Ascending aorta (tissue), 2 donors: ENCODE measurements around the gene PDGFA. TPM values are rescaled to one million over a fixed set of nuclear protein-coding genes. Genes with fewer than 3 reads are reported as not detected.

Experiments used
- DNase-seq, 2 donors: peaks; one replicate each; pipeline ENCODE4 v3.0.0-alpha.2; 2019; ENCODE audit warnings: low spot score in 2 of 2
- H3K27ac ChIP-seq, 2 donors: fragments of 200-600 bp; sonication (generic); one replicate each; pipeline ENCODE4 v1.5.1; 2016 to 2017; ENCODE audit warnings: mild to moderate bottlenecking in 1 of 2
- H3K27me3 ChIP-seq: fragments of 200-600 bp; sonication (generic); one replicate; pipeline ENCODE4 v1.5.1; 2017
- H3K36me3 ChIP-seq, 2 donors: fragments of 200-600 bp; sonication (generic); one replicate each; pipeline ENCODE4 v1.5.1; 2016
- H3K4me1 ChIP-seq, 2 donors: fragments of 200-600 bp; sonication (generic); one replicate each; pipeline ENCODE4 v1.5.1; 2016 to 2017; ENCODE audit warnings: mild to moderate bottlenecking in 1 of 2
- H3K4me3 ChIP-seq, 2 donors: fragments of 200-600 bp; sonication (generic); one replicate each; pipeline ENCODE4 v1.5.1; 2016 to 2017; ENCODE audit warnings: mild to moderate bottlenecking in 1 of 2
- H3K9me3 ChIP-seq, 2 donors: fragments of 200-600 bp; sonication (generic); one replicate each; pipeline ENCODE4 v1.5.1; 2016
- CTCF ChIP-seq, 3 experiments: fragments of 200-600 bp in 2 of 3; fragments of 450-650 bp in 1 of 3; sonication (generic) in 2 of 3; IDR thresholded peaks; one replicate each; pipeline ENCODE4 v1.5.1; 2016 to 2019; ENCODE audit warnings: antibody characterized with exemption in 3 of 3, mild to moderate bottlenecking in 1 of 3, moderate library complexity in 1 of 3
- intact Hi-C: fragments of 100-400 bp; cut with DNase I; formaldehyde crosslinking; loops from one replicate; pipeline ENCODE4 v1.15.1; 2023
- total RNA-seq: library from RNA; depleted of rRNA; stranded (reverse); fragments of >200 nt; gene quantifications from one replicate; pipeline ENCODE4 v1.1.0, GENCODE V29; 2016

Gene PDGFA
- total RNA-seq, 1 donor from 2014 or later: 349 TPM

GRCh38 chr7:534959-535358 lies 15.3 kb upstream of the PDGFA start:
- Histone ChIP-seq H3K27ac (no peak overlapping the region), H3K4me1 (peaks cover 11 to 22% of the 10 kb centered on the region in 2 donors), H3K9me3 (no peaks in the 10 kb centered on the region), H3K27me3 (no peaks in the 10 kb centered on the region), H3K36me3 (no peaks in the 10 kb centered on the region), H3K4me3 (no peak overlapping the region)
- TF ChIP-seq CTCF (IDR thresholded peaks at IDR 0.05): no peak
- intact Hi-C loops: no loop called here
- DNase-seq: no peak

GRCh38 chr7:534075-534474 lies 14.4 kb upstream of the PDGFA start:
- DNase-seq: no peak
- no peaks in the 10 kb centered on the region for H3K9me3 ChIP-seq
- H3K27me3 ChIP-seq: no peaks in the 10 kb centered on the region
- no peaks in the 10 kb centered on the region for H3K36me3 ChIP-seq
- TF ChIP-seq CTCF (IDR thresholded peaks at IDR 0.05): no peak
- H3K4me3 ChIP-seq: no peak overlapping the region
- H3K27ac ChIP-seq: no peak overlapping the region
- H3K4me1 ChIP-seq: peaks cover 11 to 15% of the 10 kb centered on the region in 2 donors
- intact Hi-C loops: no loop called here

GRCh38 chr7:533266-533665 lies 13.6 kb upstream of the PDGFA start:
- intact Hi-C loops: no loop called here
- peaks cover 4 to 8% of the 10 kb centered on the region in 2 donors for H3K4me1 ChIP-seq
- TF ChIP-seq CTCF (IDR thresholded peaks at IDR 0.05): no peak

GRCh38 chr7:532379-533143 lies 12.9 kb upstream of the PDGFA start:
- H3K27ac ChIP-seq: no peak overlapping the region
- no peaks in the 10 kb centered on the region for H3K36me3 ChIP-seq
- no peak for DNase-seq
- no peak for TF ChIP-seq CTCF (IDR thresholded peaks at IDR 0.05)
- H3K9me3 ChIP-seq: no peaks in the 10 kb centered on the region
- peaks cover 0 to 2% of the 10 kb centered on the region in 2 donors for H3K4me1 ChIP-seq
- no peak overlapping the region for H3K4me3 ChIP-seq
- H3K27me3 ChIP-seq: no peaks in the 10 kb centered on the region
- intact Hi-C loops: no loop called here

More at GRCh38 chr7:533266-533665, 13.6 kb upstream of the PDGFA start:
- Histone ChIP-seq H3K27me3 (no peaks in the 10 kb centered on the region), H3K4me3 (no peak overlapping the region), H3K36me3 (no peaks in the 10 kb centered on the region), H3K27ac (no peak overlapping the region), H3K9me3 (no peaks in the 10 kb centered on the region)
- DNase-seq: no peak

GRCh38 chr7:531777-532176 lies 12.1 kb upstream of the PDGFA start:
- H3K4me1 ChIP-seq: no peaks in the 10 kb centered on the region
- H3K9me3 ChIP-seq: no peaks in the 10 kb centered on the region
- H3K4me3 ChIP-seq: no peak overlapping the region
- DNase-seq: no peak
- no peaks in the 10 kb centered on the region for H3K27me3 ChIP-seq
- no peak overlapping the region for H3K27ac ChIP-seq
- TF ChIP-seq CTCF (IDR thresholded peaks at IDR 0.05): no peak
- intact Hi-C loops: no loop called here
- no peaks in the 10 kb centered on the region for H3K36me3 ChIP-seq
